HG02610 (cell line): Measurements from ENCODE around the gene ESF1.

Source experiments
- ATAC-seq: cut with Tn5 transposase; IDR thresholded peaks from one replicate; pipeline ENCODE4 v1.9.1; 2021; ENCODE audit warnings: mild to moderate bottlenecking, moderate library complexity; ENCODE audit not compliant: unreplicated experiment

ESF1 gene

GRCh38 chr20:13684566-13685222 is 100.0 kb downstream of the ESF1 start:
- peak; percentile 66 for ATAC-seq

GRCh38 chr20:13683833-13684232 is 100.9 kb downstream of the ESF1 start:
- ATAC-seq, result no peak

- peak; percentile 84 for ATAC-seq
These were observed 103.2 kb downstream of the ESF1 start for GRCh38 chr20:13681248-13682125.

GRCh38 chr20:13678944-13679343 is 105.8 kb downstream of the ESF1 start:
- ATAC-seq, result no peak

GRCh38 chr20:13677241-13677640 is 107.5 kb downstream of the ESF1 start:
- ATAC-seq, result no peak

- ATAC-seq, result no peak
These were observed 108.0 kb downstream of the ESF1 start for GRCh38 chr20:13676682-13677081.

GRCh38 chr20:13672690-13673089 is 112.0 kb downstream of the ESF1 start:
- ATAC-seq, result no peak

GRCh38 chr20:13671916-13672378 is 112.8 kb downstream of the ESF1 start:
- no peak for ATAC-seq

GRCh38 chr20:13671512-13671911 is 113.2 kb downstream of the ESF1 start:
- no peak for ATAC-seq

- no peak for ATAC-seq
These were observed 114.6 kb downstream of the ESF1 start for GRCh38 chr20:13670160-13670559.

- ATAC-seq, result no peak
These were observed 118.9 kb downstream of the ESF1 start for GRCh38 chr20:13665709-13666395.
